GM18511 (cell line): ENCODE data around the gene KRTAP21-2.
"Not testable (repeated sequence)": the region's sequence is repeated elsewhere in the genome, so short reads cannot be mapped to it uniquely, and the experiment has no call there.

Source experiments
- ATAC-seq: cut with Tn5 transposase; IDR thresholded peaks from one replicate; pipeline ENCODE4 v1.9.1; 2021; ENCODE audit warnings: mild to moderate bottlenecking, moderate library complexity; ENCODE audit not compliant: unreplicated experiment

KRTAP21-2 gene

GRCh38 chr21:30747159-30747558 is at the start of gene KRTAP21-2:
Gene KRTAP21-2, minus strand, starts transcription at chr21:30747259. Its CDS starts 57 bp downstream, at chr21:30747202.
- no peak for ATAC-seq

GRCh38 chr21:30793581-30794314 is 46.7 kb upstream of the KRTAP21-2 start:
- no peak for ATAC-seq

- ATAC-seq: no peak
Observed at GRCh38 chr21:30779249-30779648, 32.2 kb upstream of the KRTAP21-2 start.

GRCh38 chr21:30769724-30770431 is 22.8 kb upstream of the KRTAP21-2 start:
- no peak for ATAC-seq

GRCh38 chr21:30760776-30761175 is 13.7 kb upstream of the KRTAP21-2 start:
- ATAC-seq: no peak

- no peak for ATAC-seq
Observed at GRCh38 chr21:30758306-30758705, 11.2 kb upstream of the KRTAP21-2 start.

GRCh38 chr21:30755328-30755727 is 8.3 kb upstream of the KRTAP21-2 start, which contains the start of gene KRTAP21-1:
Gene KRTAP21-1, minus strand, starts transcription at chr21:30755428. Its CDS starts 50 bp downstream, at chr21:30755378.
- ATAC-seq: not testable (repeated sequence)

- ATAC-seq: no peak
Observed at GRCh38 chr21:30740462-30740861, 6.6 kb downstream of the KRTAP21-2 start.

GRCh38 chr21:30733026-30733425 is 14.0 kb downstream of the KRTAP21-2 start:
- no peak for ATAC-seq

GRCh38 chr21:30726726-30727125 is 20.3 kb downstream of the KRTAP21-2 start:
- no peak for ATAC-seq

GRCh38 chr21:30719401-30719800 is 27.7 kb downstream of the KRTAP21-2 start:
- ATAC-seq: no peak

GRCh38 chr21:30718239-30718909 is 28.7 kb downstream of the KRTAP21-2 start, which contains the start of gene KRTAP21-3:
Gene KRTAP21-3, minus strand, starts transcription at chr21:30718777. Its CDS starts 18 bp downstream, at chr21:30718759.
- no peak for ATAC-seq

GRCh38 chr21:30717105-30717504 is 30.0 kb downstream of the KRTAP21-2 start:
- no peak for ATAC-seq

- no peak for ATAC-seq
Observed at GRCh38 chr21:30714946-30715345, 32.1 kb downstream of the KRTAP21-2 start.

- no peak for ATAC-seq
Observed at GRCh38 chr21:30714456-30714855, 32.6 kb downstream of the KRTAP21-2 start.

GRCh38 chr21:30713766-30714165 is 33.3 kb downstream of the KRTAP21-2 start:
- ATAC-seq: no peak

- no peak for ATAC-seq
Observed at GRCh38 chr21:30710499-30710898, 36.6 kb downstream of the KRTAP21-2 start.

GRCh38 chr21:30707409-30707808 is 39.6 kb downstream of the KRTAP21-2 start:
- no peak for ATAC-seq
